Measurements from ENCODE around the gene MYEOV.

- TF ChIP-seq CTCF (IDR thresholded peaks at IDR 0.05) (no peak), EP300 (IDR thresholded peaks at IDR 0.05) (no peak), POLR2A (IDR thresholded peaks at IDR 0.05; ENCODE audit: low read depth) (no peak), POLR2AphosphoS5 (IDR thresholded peaks at IDR 0.05) (no peak)
Observed at GRCh38 chr11:69297787-69298266, 3.9 kb downstream of the MYEOV start.

Measured in esophagus muscularis mucosa (tissue), 4 donors.